ENCODE results near the gene ROPN1. TPM values are rescaled to one million over a fixed set of nuclear protein-coding genes. Genes with fewer than 3 reads are reported as not detected.
A peak's percentile ranks its signal among the peaks of the same experiment; 100 is the strongest.

Gene ROPN1
- total RNA-seq, 1 experiment from 2014 or later: not detected

DNA sequence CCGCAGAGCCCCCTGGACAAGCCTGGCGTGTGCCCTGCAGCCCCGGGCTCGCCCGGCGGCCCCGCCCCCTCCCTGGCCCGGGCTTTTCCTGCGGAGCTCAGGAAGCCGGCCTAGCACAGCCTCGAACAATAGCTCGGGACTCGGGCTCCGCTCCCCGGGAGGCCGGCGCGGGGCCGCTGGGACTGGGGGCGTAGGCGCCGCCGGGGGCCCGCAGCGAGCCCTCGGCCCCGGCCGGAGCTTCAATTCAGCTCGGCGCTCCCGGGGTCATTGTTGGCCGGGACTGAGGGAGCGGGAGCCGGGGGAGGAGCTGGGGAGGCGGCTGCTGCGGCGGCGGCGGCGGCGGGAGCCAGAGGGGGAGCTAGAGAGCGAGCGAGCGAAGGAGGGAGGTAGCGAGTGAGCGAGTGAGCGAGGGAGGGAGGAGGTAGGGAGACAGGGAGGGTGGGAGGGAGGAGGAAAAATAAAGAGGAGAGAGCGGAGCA lies 41.0 kb upstream of the ROPN1 start:
- Histone ChIP-seq H3K4me3 (ENCODE audit: low read depth in 2 of 2, low read length in 2 of 2) (peak overlapping the region; percentile 55 to 66), H3K9me3 (ENCODE audit: control insufficient read depth, insufficient read depth, low read depth, low read length) (no peaks in the 10 kb centered on the region), H3K36me3 (ENCODE audit: control insufficient read depth, insufficient read depth, low read length) (no peaks in the 10 kb centered on the region), H3K27ac (ENCODE audit: low read length) (no peak overlapping the region), H3K4me1 (ENCODE audit: control insufficient read depth, insufficient read depth, low read length) (no peaks in the 10 kb centered on the region), H3K27me3 (ENCODE audit: control insufficient read depth, insufficient read depth, low read length) (peaks cover 45% of the 10 kb centered on the region)
- ChIA-PET CTCF (interaction anchor here (0.6 to 1.2 kb wide), 11 partner anchors 11 to 1494 kb away, joined by 3 to 16 read pairs (median 4); no protein-coding TSS in a partner anchor), POLR2A (interaction anchor here (0.6 to 0.8 kb wide), 4 partner anchors 16 to 432 kb away, joined by 3 to 16 read pairs (median 6); no protein-coding TSS in a partner anchor)
- intact Hi-C loops (cut with micrococcal nuclease; ENCODE audit: unreplicated experiment): no loop called here
- BruUV-seq (replicated peaks): no TSS peak
- DNase-seq (ENCODE audit: low read depth, low spot score) (no peak), ATAC-seq (peak; percentile 98)
- in situ Hi-C loops (cut with HindIII; ENCODE audit: low pct_unique_long_range_greater_than_20kb, low sequenced_read_pairs): no loop called here
- TF ChIP-seq SIN3A (IDR thresholded peaks at IDR 0.05; ENCODE audit: borderline replicate concordance, insufficient read depth, low read depth, low read length): no peak; the same call in 1 of the 2 replicates
- no peak for TF ChIP-seq REST (IDR thresholded peaks at IDR 0.05; ENCODE audit: insufficient read depth in 1 of 2, low read depth in 2 of 2, low read length in 1 of 2)
- TF ChIP-seq TCF7L2 (IDR thresholded peaks at IDR 0.05; ENCODE audit: low read depth, low read length): no peak
- TF ChIP-seq, protein P1, sequence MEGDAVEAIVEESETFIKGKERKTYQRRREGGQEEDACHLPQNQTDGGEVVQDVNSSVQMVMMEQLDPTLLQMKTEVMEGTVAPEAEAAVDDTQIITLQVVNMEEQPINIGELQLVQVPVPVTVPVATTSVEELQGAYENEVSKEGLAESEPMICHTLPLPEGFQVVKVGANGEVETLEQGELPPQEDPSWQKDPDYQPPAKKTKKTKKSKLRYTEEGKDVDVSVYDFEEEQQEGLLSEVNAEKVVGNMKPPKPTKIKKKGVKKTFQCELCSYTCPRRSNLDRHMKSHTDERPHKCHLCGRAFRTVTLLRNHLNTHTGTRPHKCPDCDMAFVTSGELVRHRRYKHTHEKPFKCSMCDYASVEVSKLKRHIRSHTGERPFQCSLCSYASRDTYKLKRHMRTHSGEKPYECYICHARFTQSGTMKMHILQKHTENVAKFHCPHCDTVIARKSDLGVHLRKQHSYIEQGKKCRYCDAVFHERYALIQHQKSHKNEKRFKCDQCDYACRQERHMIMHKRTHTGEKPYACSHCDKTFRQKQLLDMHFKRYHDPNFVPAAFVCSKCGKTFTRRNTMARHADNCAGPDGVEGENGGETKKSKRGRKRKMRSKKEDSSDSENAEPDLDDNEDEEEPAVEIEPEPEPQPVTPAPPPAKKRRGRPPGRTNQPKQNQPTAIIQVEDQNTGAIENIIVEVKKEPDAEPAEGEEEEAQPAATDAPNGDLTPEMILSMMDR (IDR thresholded peaks at IDR 0.05): peak; percentile 97
- TF ChIP-seq POLR2AphosphoS5 (IDR thresholded peaks at IDR 0.05; ENCODE audit: low read depth, low read length): no peak

GRCh38 chr3:124032311-124032880 lies 40.5 kb upstream of the ROPN1 start:
- Histone ChIP-seq H3K36me3 (ENCODE audit: control insufficient read depth, insufficient read depth, low read length) (no peaks in the 10 kb centered on the region), H3K4me3 (ENCODE audit: low read depth in 2 of 2, low read length in 2 of 2) (peak overlapping the region; percentile 55 to 66), H3K4me1 (ENCODE audit: control insufficient read depth, insufficient read depth, low read length) (no peaks in the 10 kb centered on the region), H3K27me3 (ENCODE audit: control insufficient read depth, insufficient read depth, low read length) (peaks cover 42% of the 10 kb centered on the region), H3K27ac (ENCODE audit: low read length) (no peak overlapping the region), H3K9me3 (ENCODE audit: control insufficient read depth, insufficient read depth, low read depth, low read length) (no peaks in the 10 kb centered on the region)
- TF ChIP-seq TCF7L2 (IDR thresholded peaks at IDR 0.05; ENCODE audit: low read depth, low read length) (no peak), SIN3A (IDR thresholded peaks at IDR 0.05; ENCODE audit: borderline replicate concordance, insufficient read depth, low read depth, low read length) (no peak), REST (IDR thresholded peaks at IDR 0.05; ENCODE audit: insufficient read depth in 1 of 2, low read depth in 2 of 2, low read length in 1 of 2) (no peak), POLR2AphosphoS5 (IDR thresholded peaks at IDR 0.05; ENCODE audit: low read depth, low read length) (no peak)
- TF ChIP-seq, protein P1 (IDR thresholded peaks at IDR 0.05): no peak
- DNase-seq (ENCODE audit: low read depth, low spot score) (no peak), ATAC-seq (peak; percentile 68)
- intact Hi-C loops (cut with micrococcal nuclease; ENCODE audit: unreplicated experiment) (no loop called here), in situ Hi-C loops (cut with HindIII; ENCODE audit: low pct_unique_long_range_greater_than_20kb, low sequenced_read_pairs) (no loop called here)
- ChIA-PET CTCF (interaction anchor here (0.6 to 0.9 kb wide), 8 partner anchors 10 to 1494 kb away, joined by 3 to 16 read pairs (median 4); no protein-coding TSS in a partner anchor), POLR2A (interaction anchor here (0.5 to 0.8 kb wide), 4 partner anchors 15 to 431 kb away, joined by 4 to 16 read pairs (median 7); partner anchors contain the start of gene CCDC14)
- no TSS peak for BruUV-seq (replicated peaks)

Measured in Panc1 (cell line).